Endothelial cell of umbilical vein (primary cell): ENCODE measurements around the gene HOXA3. TPM values are rescaled to one million over a fixed set of nuclear protein-coding genes. Genes with fewer than 3 reads are reported as not detected.
A peak's percentile ranks its signal among the peaks of the same experiment; 100 is the strongest.

ENCODE experiments used
- BruUV-seq: library from RNA; stranded (reverse); fragments of 400-500 nt; replicated peaks from 2 replicates; lab custom pipeline; 2021; lab: Mats Ljungman, UMichigan
- CTCF ChIA-PET: fragments of 300-600, 350-600 bp; sonication (Branson Sonifier 250); formaldehyde crosslinking; loops from one replicate; lab custom pipeline; 2021; ENCODE audit warnings: antibody characterized with exemption, inconsistent platforms; lab: Charles Lee
- POLR2A ChIA-PET: fragments of 300-600, 350-600 bp; sonication (Branson Sonifier 250); formaldehyde crosslinking; loops from one replicate; lab custom pipeline; 2021; ENCODE audit warnings: antibody characterized with exemption, inconsistent platforms; lab: Charles Lee
- DNase-seq: peaks from one replicate; pipeline ENCODE4 v3.0.0-alpha.2; 2011; ENCODE audit warnings: low read depth, low spot score
- FAIRE-seq: peaks from 2 replicates; lab custom pipeline; 2011; peaks lifted over from hg19 to GRCh38; lab: Jason Lieb, UNC
- H2AFZ ChIP-seq: 2 replicates; pipeline ENCODE4 v1.6.0; 2012; ENCODE audit warnings: low read depth, low read length, control low read depth, inconsistent platforms
- H3K27ac ChIP-seq: 2 replicates; pipeline ENCODE4 v1.5.1; 2011; ENCODE audit warnings: low read depth, mild to moderate bottlenecking, control low read depth, low read length, moderate library complexity; ENCODE audit not compliant: insufficient read depth
- H3K27me3 ChIP-seq, 2 experiments: 2 replicates each; pipeline versions ENCODE4 v1.6.0 to v1.6.1; 2011; ENCODE audit warnings: low read length in 2 of 2, mixed read lengths in 1 of 2; ENCODE audit not compliant: control insufficient read depth in 2 of 2, insufficient read depth in 2 of 2
- H3K36me3 ChIP-seq, 2 experiments: 2 replicates in 1 of 2; 3 replicates in 1 of 2; pipeline ENCODE4 v1.5.1; 2011; ENCODE audit warnings: low read length in 2 of 2, mild to moderate bottlenecking in 1 of 2, moderate library complexity in 1 of 2; ENCODE audit not compliant: control insufficient read depth in 2 of 2, insufficient read depth in 2 of 2; ENCODE audit errors: extremely low read depth in 1 of 2
- H3K4me1 ChIP-seq: 3 replicates; pipeline ENCODE4 v1.5.1; 2011; ENCODE audit warnings: mild to moderate bottlenecking, low read length; ENCODE audit not compliant: control insufficient read depth, insufficient read depth; ENCODE audit errors: extremely low read depth
- H3K4me2 ChIP-seq: 2 replicates; pipeline ENCODE4 v1.6.1; 2011; ENCODE audit warnings: low read length, control low read depth, mixed read lengths; ENCODE audit not compliant: insufficient read depth
- H3K4me3 ChIP-seq, 3 experiments: fragments of 200-600 bp in 1 of 3; sonication (generic), shearing (Covaris generic) in 1 of 3; replicated peaks in 1 of 3; 2 replicates each; pipeline ENCODE4 v1.5.1; 2011 to 2016; ENCODE audit warnings: control low read depth in 3 of 3, low read length in 3 of 3, mild to moderate bottlenecking in 2 of 3, inconsistent platforms in 1 of 3, low read depth in 1 of 3, moderate library complexity in 1 of 3; ENCODE audit not compliant: insufficient read depth in 1 of 3
- H3K79me2 ChIP-seq: 2 replicates; pipeline ENCODE4 v1.6.0; 2012; ENCODE audit warnings: low read length, inconsistent platforms; ENCODE audit not compliant: control insufficient read depth, insufficient read depth
- H3K9ac ChIP-seq: replicated peaks from 2 replicates; pipeline ENCODE3; 2011; ENCODE audit warnings: low read length, control low read depth; ENCODE audit not compliant: insufficient read depth; ENCODE audit errors: extremely low read depth
- H3K9me1 ChIP-seq: replicated peaks from 3 replicates; pipeline ENCODE4 v1.6.0; 2011; ENCODE audit warnings: mild to moderate bottlenecking, low read length; ENCODE audit not compliant: control insufficient read depth, insufficient read depth; ENCODE audit errors: extremely low read depth
- H3K9me3 ChIP-seq: replicated peaks from 2 replicates; pipeline ENCODE4 v1.5.1; 2012; ENCODE audit warnings: low read length, inconsistent platforms; ENCODE audit not compliant: control insufficient read depth, insufficient read depth
- H4K20me1 ChIP-seq: replicated peaks from 2 replicates; pipeline ENCODE3; 2011; ENCODE audit warnings: mild to moderate bottlenecking, low read length; ENCODE audit not compliant: control insufficient read depth, insufficient read depth; ENCODE audit errors: extremely low read depth
- GATA2 ChIP-seq: IDR thresholded peaks from 2 replicates; pipeline ENCODE4 v1.7.0; 2011; ENCODE audit warnings: low read depth, mild to moderate bottlenecking, moderate library complexity, mixed read lengths, low read length; ENCODE audit not compliant: insufficient read length, insufficient read depth
- JUN ChIP-seq: IDR thresholded peaks from 2 replicates; pipeline ENCODE4 v1.6.1; 2011; ENCODE audit warnings: borderline replicate concordance, low read depth; ENCODE audit not compliant: insufficient read length, insufficient read depth
- MYC ChIP-seq: IDR thresholded peaks from one replicate; pipeline ENCODE4 v1.6.1; 2011; ENCODE audit warnings: mild to moderate bottlenecking, low read depth, low read length
- POLR2A ChIP-seq: IDR thresholded peaks from 2 replicates; pipeline ENCODE4 v1.6.1; 2012; ENCODE audit warnings: low read depth, mild to moderate bottlenecking, control low read depth, low read length
- dilution Hi-C: fragments of 300-500 bp; cut with MboI; formaldehyde crosslinking; loops from one replicate; pipeline ENCODE4 v1.15.0; 2019; ENCODE audit warnings: low sequenced_read_pairs; ENCODE audit not compliant: extremely low pct_ligation_motif_present
- intact Hi-C: fragments of 100-400 bp; cut with micrococcal nuclease; formaldehyde crosslinking; loops from one replicate; pipeline ENCODE4 v1.10.0; 2022
- polyA plus RNA-seq, 4 experiments: library from polyadenylated mRNA; depleted of rRNA in 3 of 4; stranded (reverse) in 3 of 4; unstranded in 1 of 4; fragments of >200 nt; gene quantifications; 2 replicates each; pipeline versions ENCODE4 v1.2.1 to v1.2.3, GENCODE V29; 2011 to 2012; ENCODE audit warnings: missing spikeins in 1 of 4
- total RNA-seq: library from RNA; stranded (reverse); gene quantifications from 2 replicates; pipeline ENCODE4 v1.2.3, GENCODE V29; 2021
- TF ChIP-seq, protein P1 (sequence below), 2 donors: IDR thresholded peaks; 1 replicate in 1 of 2; 2 replicates in 1 of 2; pipeline ENCODE4 v1.5.1; 2011; ENCODE audit warnings: low read length in 2 of 2, mild to moderate bottlenecking in 2 of 2, moderate library complexity in 2 of 2, control low read depth in 1 of 2, inconsistent platforms in 1 of 2, low read depth in 1 of 2; ENCODE audit not compliant: insufficient read depth in 1 of 2; ENCODE audit errors: extremely low read depth in 1 of 2
- TF ChIP-seq, protein P2 (sequence below): IDR thresholded peaks from 2 replicates; pipeline ENCODE4 v1.6.1; 2011; ENCODE audit not compliant: insufficient read depth, insufficient read length

Gene HOXA3
- total and polyA plus RNA-seq, 2 donors (not counting 3 experiments of a cell fraction or from before 2014, with no cell fraction given): 4.7 to 14.0 TPM

DNA sequence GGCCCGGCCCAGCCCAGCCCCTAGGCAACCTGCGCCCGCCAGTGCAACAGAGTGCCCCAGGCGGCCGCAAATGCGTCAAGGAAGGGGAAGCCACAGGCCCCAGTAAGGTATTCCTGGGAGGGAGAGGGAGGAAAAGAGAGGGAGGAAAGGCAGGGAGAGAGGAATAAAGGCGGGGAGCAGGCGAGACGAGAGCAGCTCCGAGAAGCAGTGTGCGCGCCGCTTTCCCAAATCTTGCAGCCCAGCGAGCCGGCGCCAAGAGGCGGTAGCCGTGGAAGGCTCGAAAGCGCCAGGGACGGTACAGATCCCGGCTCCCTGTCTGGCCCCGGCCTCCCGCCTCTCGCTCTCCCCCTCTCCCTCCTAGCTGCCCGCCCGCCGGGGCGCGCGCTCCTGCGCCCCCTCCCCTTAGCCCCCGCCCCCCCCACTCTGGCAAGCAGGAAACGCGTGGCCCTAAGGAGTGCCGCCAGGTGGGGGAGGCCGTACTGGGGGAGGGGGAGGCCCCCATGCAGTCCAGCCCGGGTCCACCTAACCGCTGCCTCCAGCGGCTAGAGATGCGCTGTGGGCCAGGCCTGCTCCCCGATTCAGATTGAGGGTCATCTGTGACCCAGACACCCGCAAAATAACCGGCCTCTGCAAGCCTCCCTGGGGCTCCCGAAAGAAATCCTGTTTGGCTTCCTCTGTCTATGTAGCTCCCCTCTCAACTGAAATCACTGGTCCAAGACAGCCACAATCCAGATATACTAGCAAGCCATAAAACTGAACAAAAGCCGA is 17.5 kb upstream of the HOXA3 start:
- intact Hi-C loops (loop anchor here (2.0 kb wide), 1 partner anchor 51 kb away; no protein-coding TSS in a partner anchor), dilution Hi-C loops (loop anchor here (10.0 to 25.0 kb wide), 3 partner anchors 315 to 983 kb away; no protein-coding TSS in a partner anchor)
- Histone ChIP-seq H3K79me2 (peaks cover 98% of the 10 kb centered on the region), H3K4me2 (peak overlapping the region; percentile 98), H3K9ac (peak overlapping the region; percentile 91), H3K4me3 (peak overlapping the region; percentile 44 to 98 (median 63)), H3K4me1 (peaks cover 50% of the 10 kb centered on the region), H3K9me3 (no peaks in the 10 kb centered on the region), H3K27ac (peak overlapping the region; percentile 96), H3K27me3 (no peaks in the 10 kb centered on the region), H2AFZ (no peak overlapping the region), H3K9me1 (no peaks in the 10 kb centered on the region), H4K20me1 (no peaks in the 10 kb centered on the region), H3K36me3 (no peaks in the 10 kb centered on the region)
- BruUV-seq: no TSS peak
- ChIA-PET POLR2A (interaction anchor here (1.9 kb wide), 1 partner anchor 16 kb away, joined by 6 read pairs; the partner anchor contains the start of gene HOXA11), CTCF (interaction anchor here (1.0 to 7.4 kb wide), 8 partner anchors 8 to 30 kb away, joined by 3 to 86 read pairs (median 14); partner anchors contain the start of genes HOXA3, HOXA5 and HOXA7)
- DNase-seq: no peak
- FAIRE-seq: no peak
- peak; percentile 42 for TF ChIP-seq MYC
- TF ChIP-seq JUN: no peak
- no peak for TF ChIP-seq GATA2

DNA sequence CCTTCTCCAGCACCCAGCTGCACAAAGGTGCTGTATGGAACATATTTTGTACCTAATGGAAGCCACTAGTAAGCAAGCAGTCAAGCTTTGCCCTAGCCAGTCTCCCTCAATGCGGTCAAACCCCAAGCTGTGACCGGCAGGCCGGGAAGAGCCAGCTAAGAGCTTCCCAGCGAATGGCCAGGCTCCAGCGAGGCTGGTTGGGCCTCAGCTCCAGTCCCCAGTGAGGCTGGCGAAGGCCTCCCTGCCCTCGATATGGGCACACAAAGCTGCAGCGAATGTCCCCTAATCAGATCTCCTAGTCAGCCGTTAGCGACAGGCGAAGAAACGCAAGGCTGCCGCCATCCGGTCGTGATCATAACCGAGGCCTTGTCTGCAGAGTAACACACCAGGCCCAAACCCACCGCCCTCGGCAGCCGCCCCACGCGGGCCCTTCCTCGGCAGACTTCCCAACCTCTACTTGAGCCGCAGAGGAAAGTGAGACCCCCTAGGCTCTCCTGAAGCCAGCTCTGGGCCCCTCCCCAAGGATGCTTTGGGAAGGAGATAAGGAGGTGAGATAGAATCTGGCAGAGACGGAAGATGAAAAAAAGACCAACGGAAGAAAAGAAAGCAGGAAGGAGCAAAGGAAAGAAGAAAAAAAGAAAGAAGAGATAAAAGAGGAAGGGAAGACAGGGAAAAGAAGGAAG is 16.0 kb upstream of the HOXA3 start:
- TSS peak; percentile 0 for BruUV-seq
- peaks cover 45% of the 10 kb centered on the region for H3K4me1 ChIP-seq
- H3K4me3 ChIP-seq: peak overlapping the region; percentile 44 to 98 (median 63)
- H4K20me1 ChIP-seq: no peaks in the 10 kb centered on the region
- peak; percentile 52 for TF ChIP-seq GATA2
- no peak for TF ChIP-seq POLR2A
- TF ChIP-seq, protein P1, sequence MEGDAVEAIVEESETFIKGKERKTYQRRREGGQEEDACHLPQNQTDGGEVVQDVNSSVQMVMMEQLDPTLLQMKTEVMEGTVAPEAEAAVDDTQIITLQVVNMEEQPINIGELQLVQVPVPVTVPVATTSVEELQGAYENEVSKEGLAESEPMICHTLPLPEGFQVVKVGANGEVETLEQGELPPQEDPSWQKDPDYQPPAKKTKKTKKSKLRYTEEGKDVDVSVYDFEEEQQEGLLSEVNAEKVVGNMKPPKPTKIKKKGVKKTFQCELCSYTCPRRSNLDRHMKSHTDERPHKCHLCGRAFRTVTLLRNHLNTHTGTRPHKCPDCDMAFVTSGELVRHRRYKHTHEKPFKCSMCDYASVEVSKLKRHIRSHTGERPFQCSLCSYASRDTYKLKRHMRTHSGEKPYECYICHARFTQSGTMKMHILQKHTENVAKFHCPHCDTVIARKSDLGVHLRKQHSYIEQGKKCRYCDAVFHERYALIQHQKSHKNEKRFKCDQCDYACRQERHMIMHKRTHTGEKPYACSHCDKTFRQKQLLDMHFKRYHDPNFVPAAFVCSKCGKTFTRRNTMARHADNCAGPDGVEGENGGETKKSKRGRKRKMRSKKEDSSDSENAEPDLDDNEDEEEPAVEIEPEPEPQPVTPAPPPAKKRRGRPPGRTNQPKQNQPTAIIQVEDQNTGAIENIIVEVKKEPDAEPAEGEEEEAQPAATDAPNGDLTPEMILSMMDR (IDR thresholded peaks at IDR 0.05; ENCODE audit: extremely low read depth in 1 of 2, insufficient read depth in 1 of 2, low read depth in 1 of 2, low read length in 2 of 2): peak in 1 of 2 donors; percentile 6
- TF ChIP-seq, protein P2, sequence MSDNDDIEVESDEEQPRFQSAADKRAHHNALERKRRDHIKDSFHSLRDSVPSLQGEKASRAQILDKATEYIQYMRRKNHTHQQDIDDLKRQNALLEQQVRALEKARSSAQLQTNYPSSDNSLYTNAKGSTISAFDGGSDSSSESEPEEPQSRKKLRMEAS: no peak
- no peak for TF ChIP-seq MYC
- FAIRE-seq (peak; percentile 73), DNase-seq (peak; percentile 84)
- ChIA-PET POLR2A (interaction anchor here (0.5 to 1.9 kb wide), 8 partner anchors 9 to 499 kb away, joined by 3 to 6 read pairs (median 4); partner anchors contain the start of genes HOXA11 and HOXA3), CTCF (interaction anchor here (0.8 to 7.4 kb wide), 11 partner anchors 9 to 799 kb away, joined by 3 to 86 read pairs (median 5); partner anchors contain the start of genes HOXA3, HOXA5 and HOXA6)
- no peaks in the 10 kb centered on the region for H3K27me3 ChIP-seq
- H3K79me2 ChIP-seq: peaks cover 98% of the 10 kb centered on the region
- dilution Hi-C loops (loop anchor here (10.0 to 25.0 kb wide), 3 partner anchors 314 to 981 kb away; no protein-coding TSS in a partner anchor), intact Hi-C loops (loop anchor here (2.0 kb wide), 1 partner anchor 50 kb away; no protein-coding TSS in a partner anchor)
- H3K4me2 ChIP-seq: peak overlapping the region; percentile 70
- H3K9ac ChIP-seq: peak overlapping the region; percentile 85
- H2AFZ ChIP-seq: no peak overlapping the region
- no peaks in the 10 kb centered on the region for H3K9me3 ChIP-seq
- H3K27ac ChIP-seq: peak overlapping the region; percentile 91
- peaks cover 0 to 5% of the 10 kb centered on the region in 2 experiments for H3K36me3 ChIP-seq
- H3K9me1 ChIP-seq: no peaks in the 10 kb centered on the region
